ENCODE measurements around the gene TNFAIP1.
A peak's percentile ranks its signal among the peaks of the same experiment; 100 is the strongest.

TNFAIP1 gene

DNA sequence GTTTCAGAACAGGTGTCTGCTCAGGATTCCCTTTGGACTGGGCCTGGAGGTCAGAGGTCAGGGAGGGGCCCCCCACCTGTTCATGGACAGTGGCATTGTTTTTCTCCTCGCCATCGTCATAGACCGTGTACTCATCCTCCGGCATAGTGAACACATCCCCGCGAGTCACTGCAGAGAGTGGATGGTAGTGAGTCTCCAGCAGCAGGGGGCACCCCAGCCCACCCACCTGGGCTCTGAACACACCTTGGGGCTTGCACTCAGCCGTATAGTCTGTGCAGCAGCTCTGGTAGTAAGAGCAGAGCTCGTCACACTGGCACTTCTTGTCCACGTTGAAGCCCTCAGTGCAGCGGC is 34.1 kb downstream of the TNFAIP1 start:
- TF ChIP-seq, protein P1, sequence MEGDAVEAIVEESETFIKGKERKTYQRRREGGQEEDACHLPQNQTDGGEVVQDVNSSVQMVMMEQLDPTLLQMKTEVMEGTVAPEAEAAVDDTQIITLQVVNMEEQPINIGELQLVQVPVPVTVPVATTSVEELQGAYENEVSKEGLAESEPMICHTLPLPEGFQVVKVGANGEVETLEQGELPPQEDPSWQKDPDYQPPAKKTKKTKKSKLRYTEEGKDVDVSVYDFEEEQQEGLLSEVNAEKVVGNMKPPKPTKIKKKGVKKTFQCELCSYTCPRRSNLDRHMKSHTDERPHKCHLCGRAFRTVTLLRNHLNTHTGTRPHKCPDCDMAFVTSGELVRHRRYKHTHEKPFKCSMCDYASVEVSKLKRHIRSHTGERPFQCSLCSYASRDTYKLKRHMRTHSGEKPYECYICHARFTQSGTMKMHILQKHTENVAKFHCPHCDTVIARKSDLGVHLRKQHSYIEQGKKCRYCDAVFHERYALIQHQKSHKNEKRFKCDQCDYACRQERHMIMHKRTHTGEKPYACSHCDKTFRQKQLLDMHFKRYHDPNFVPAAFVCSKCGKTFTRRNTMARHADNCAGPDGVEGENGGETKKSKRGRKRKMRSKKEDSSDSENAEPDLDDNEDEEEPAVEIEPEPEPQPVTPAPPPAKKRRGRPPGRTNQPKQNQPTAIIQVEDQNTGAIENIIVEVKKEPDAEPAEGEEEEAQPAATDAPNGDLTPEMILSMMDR (IDR thresholded peaks at IDR 0.05; ENCODE audit: borderline replicate concordance, control extremely low read depth, extremely low read depth, insufficient read depth, missing control alignments), result no peak
- in situ Hi-C loops (cut with MboI; ENCODE audit: low sequenced_read_pairs, unreplicated experiment), result loop anchor here (10.0 kb wide), 1 partner anchor 65 kb away; no protein-coding TSS in a partner anchor
- no peak for DNase-seq (ENCODE audit: low spot score)

- in situ Hi-C loops (cut with MboI; ENCODE audit: low sequenced_read_pairs, unreplicated experiment), result loop anchor here (10.0 kb wide), 1 partner anchor 65 kb away; no protein-coding TSS in a partner anchor
- TF ChIP-seq, protein P1 (IDR thresholded peaks at IDR 0.05; ENCODE audit: borderline replicate concordance, control extremely low read depth, extremely low read depth, insufficient read depth, missing control alignments), result no peak
- DNase-seq (ENCODE audit: low spot score), result no peak
Measured at GRCh38 chr17:28370035-28370743, 34.6 kb downstream of the TNFAIP1 start, which contains the start of gene VTN. Gene VTN, minus strand, starts transcription at chr17:28370307. Its CDS starts 104 bp downstream, at chr17:28370203.

GRCh38 chr17:28370744-28371103 is 35.2 kb downstream of the TNFAIP1 start:
- TF ChIP-seq, protein P1 (IDR thresholded peaks at IDR 0.05; ENCODE audit: borderline replicate concordance, control extremely low read depth, extremely low read depth, insufficient read depth, missing control alignments), result no peak
- in situ Hi-C loops (cut with MboI; ENCODE audit: low sequenced_read_pairs, unreplicated experiment), result loop anchor here (10.0 kb wide), 1 partner anchor 64 kb away; no protein-coding TSS in a partner anchor
- DNase-seq (ENCODE audit: low spot score), result no peak

DNA sequence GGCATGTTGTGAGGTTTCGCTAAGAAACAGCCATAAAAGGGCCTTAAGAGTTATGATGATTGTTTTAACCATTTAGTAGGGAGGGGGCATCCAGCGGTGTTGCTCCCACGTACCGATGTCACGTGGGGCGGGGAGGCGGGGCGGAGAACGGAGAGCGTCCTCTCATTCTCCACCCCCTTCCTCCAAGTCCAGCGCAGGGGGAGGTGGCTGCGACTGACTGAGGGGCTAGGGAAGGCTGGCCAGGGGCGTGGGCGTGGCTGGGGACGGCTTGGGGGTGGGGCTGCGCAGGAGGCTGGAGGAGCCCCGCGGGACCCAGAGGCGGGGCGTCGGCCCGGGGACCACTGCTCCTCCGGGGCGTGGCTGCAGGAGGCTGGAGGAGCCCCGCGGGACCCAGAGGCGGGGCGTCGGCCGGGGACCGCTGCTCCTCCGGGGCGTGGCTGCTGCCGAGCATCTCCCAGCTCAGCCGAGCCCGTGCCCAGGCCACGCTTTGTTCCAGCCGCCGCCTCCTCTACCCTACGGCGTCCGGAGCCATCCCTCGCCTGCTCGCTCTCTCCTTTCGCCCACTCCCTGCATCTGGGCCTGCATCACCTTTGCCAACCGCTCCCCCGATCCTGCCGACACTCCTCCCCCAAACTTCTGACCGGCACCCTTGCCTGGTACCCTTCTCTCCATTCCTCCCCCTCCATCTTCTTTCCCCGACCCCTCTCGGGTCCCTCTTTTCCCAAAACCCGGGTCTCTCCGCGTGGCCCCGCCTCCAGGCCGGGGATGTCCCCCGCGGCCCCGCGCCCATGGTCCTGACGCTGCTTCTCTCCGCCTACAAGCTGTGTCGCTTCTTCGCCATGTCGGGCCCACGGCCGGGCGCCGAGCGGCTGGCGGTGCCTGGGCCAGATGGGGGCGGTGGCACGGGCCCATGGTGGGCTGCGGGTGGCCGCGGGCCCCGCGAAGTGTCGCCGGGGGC is 36.0 kb downstream of the TNFAIP1 start, which contains the start of gene SARM1:
TSS of gene SARM1 (plus strand) at position 450 of the 958 bp plus-strand sequence. CDS start at position 789, 339 bp downstream.
- in situ Hi-C loops (cut with MboI; ENCODE audit: low sequenced_read_pairs, unreplicated experiment), result loop anchor here (10.0 kb wide), 1 partner anchor 63 kb away; no protein-coding TSS in a partner anchor

GRCh38 chr17:28372203-28372944 is 36.8 kb downstream of the TNFAIP1 start:
- peak; percentile 63 for DNase-seq (ENCODE audit: low spot score)
- TF ChIP-seq, protein P1 (IDR thresholded peaks at IDR 0.05; ENCODE audit: borderline replicate concordance, control extremely low read depth, extremely low read depth, insufficient read depth, missing control alignments), result no peak
- in situ Hi-C loops (cut with MboI; ENCODE audit: low sequenced_read_pairs, unreplicated experiment), result loop anchor here (10.0 kb wide), 1 partner anchor 62 kb away; no protein-coding TSS in a partner anchor

More for the DNA sequence above, 36.0 kb downstream of the TNFAIP1 start, which contains the start of gene SARM1:
- DNase-seq (ENCODE audit: low spot score), result peak; percentile 96
- TF ChIP-seq, protein P1 (IDR thresholded peaks at IDR 0.05; ENCODE audit: borderline replicate concordance, control extremely low read depth, extremely low read depth, insufficient read depth, missing control alignments), result no peak
